Upper lobe of left lung (tissue), 6 donors: ENCODE data around the gene RASGRP3. TPM values are rescaled to one million over a fixed set of nuclear protein-coding genes. Genes with fewer than 3 reads are reported as not detected.

ENCODE experiments used
- ATAC-seq, 2 donors: fragments of 200-7000 bp; cut with Tn5 transposase; one replicate each; pipeline ENCODE4 v1.9.1; 2022; ENCODE audit warnings: mild to moderate bottlenecking in 2 of 2, moderate library complexity in 2 of 2; ENCODE audit not compliant: low FRiP score in 2 of 2
- DNase-seq, 2 donors: peaks; one replicate each; pipeline ENCODE4 v3.0.0-alpha.2; 2019 to 2020
- H3K27ac ChIP-seq, 4 donors: fragments of 200-600 bp; sonication (generic); one replicate each; pipeline ENCODE4 v1.5.1; 2016 to 2019
- H3K27me3 ChIP-seq, 4 donors: fragments of 200-600 bp; sonication (generic); one replicate each; pipeline ENCODE4 v1.5.1; 2017 to 2019
- H3K36me3 ChIP-seq, 4 donors: fragments of 200-600 bp; sonication (generic); one replicate each; pipeline ENCODE4 v1.5.1; 2016 to 2019
- H3K4me1 ChIP-seq, 4 donors: fragments of 200-600 bp; sonication (generic); one replicate each; pipeline ENCODE4 v1.5.1; 2018 to 2019
- H3K4me3 ChIP-seq, 4 donors: fragments of 200-600 bp; sonication (generic); one replicate each; pipeline ENCODE4 v1.5.1; 2017 to 2019; ENCODE audit warnings: mild to moderate bottlenecking in 2 of 4, moderate library complexity in 1 of 4
- H3K9me3 ChIP-seq, 4 donors: fragments of 200-600 bp; sonication (generic); one replicate each; pipeline ENCODE4 v1.5.1; 2018 to 2019
- EP300 ChIP-seq, 4 donors: sonication (generic); formaldehyde crosslinking; IDR thresholded peaks; one replicate each; pipeline ENCODE4 v1.5.1; 2017; ENCODE audit warnings: antibody characterized with exemption in 4 of 4, control low read depth in 2 of 4
- POLR2A ChIP-seq, 4 donors: fragments of 450-650 bp; IDR thresholded peaks; one replicate each; pipeline ENCODE4 v1.5.1; 2016 to 2017; ENCODE audit warnings: antibody characterized with exemption in 4 of 4, mild to moderate bottlenecking in 2 of 4
- POLR2AphosphoS5 ChIP-seq, 2 donors: sonication (generic); formaldehyde crosslinking; IDR thresholded peaks; one replicate each; pipeline ENCODE4 v1.5.1; 2017; ENCODE audit warnings: antibody characterized with exemption in 2 of 2
- WGBS, 2 donors: methylation state at CpG; one replicate each; pipeline ENCODE4 v1.1.5; 2017 to 2018; 5-methylcytosine and 5-hydroxymethylcytosine counted together
- total RNA-seq, 6 donors: library from RNA; depleted of rRNA in 4 of 6; stranded (reverse); fragments of >200 nt in 4 of 6; gene quantifications; one replicate each; pipeline versions ENCODE4 v1.1.0 to v1.2.1, GENCODE V29; 2016 to 2021
- TF ChIP-seq, protein P1 (sequence below), 6 experiments: fragments of 450-650 bp in 4 of 6; fragments of 200-600 bp in 2 of 6; sonication (generic) in 2 of 6; IDR thresholded peaks; one replicate each; pipeline ENCODE4 v1.5.1; 2016 to 2019; ENCODE audit warnings: antibody characterized with exemption in 6 of 6
- donor health status: DM: no; HTN: no; CAD: no; lungs with moderate emphysema.
- donor health status: DM: no; HTN: yes; CAD: no; lungs with severe emphysema.

The RASGRP3 gene
- total RNA-seq, 6 donors from 2014 or later: 7.0 to 34.6 (median 14.1) TPM

DNA sequence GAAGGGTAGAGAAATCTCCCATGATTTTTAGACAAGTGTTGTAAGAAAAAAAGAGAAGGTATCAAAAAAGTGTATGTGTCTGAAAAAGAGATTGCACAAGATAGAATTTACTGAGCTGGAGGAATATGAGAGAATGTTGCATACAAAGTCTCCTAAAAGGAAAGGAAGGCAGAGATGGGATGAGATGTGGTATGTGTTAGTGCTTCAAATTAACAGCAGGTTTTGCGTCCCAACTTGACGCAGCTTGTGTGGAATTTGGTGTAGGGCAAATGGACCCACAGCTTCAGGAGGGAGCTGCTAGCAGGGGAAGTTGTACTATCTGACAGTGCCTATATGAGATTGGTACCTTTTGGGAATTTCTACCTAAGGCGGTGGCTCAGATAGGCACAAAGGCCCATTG lies 9.0 kb upstream of the RASGRP3 start:
- no peak for ATAC-seq
- no peaks in the 10 kb centered on the region for H3K4me1 ChIP-seq
- no peaks in the 10 kb centered on the region for H3K9me3 ChIP-seq
- WGBS, 2 donors: 73 to 84% methylated on average over 3 of the region's 3 CpGs
- no peaks in the 10 kb centered on the region for H3K36me3 ChIP-seq
- no peaks in the 10 kb centered on the region for H3K27me3 ChIP-seq
- no peak for TF ChIP-seq POLR2A (IDR thresholded peaks at IDR 0.05)
- TF ChIP-seq, protein P1, sequence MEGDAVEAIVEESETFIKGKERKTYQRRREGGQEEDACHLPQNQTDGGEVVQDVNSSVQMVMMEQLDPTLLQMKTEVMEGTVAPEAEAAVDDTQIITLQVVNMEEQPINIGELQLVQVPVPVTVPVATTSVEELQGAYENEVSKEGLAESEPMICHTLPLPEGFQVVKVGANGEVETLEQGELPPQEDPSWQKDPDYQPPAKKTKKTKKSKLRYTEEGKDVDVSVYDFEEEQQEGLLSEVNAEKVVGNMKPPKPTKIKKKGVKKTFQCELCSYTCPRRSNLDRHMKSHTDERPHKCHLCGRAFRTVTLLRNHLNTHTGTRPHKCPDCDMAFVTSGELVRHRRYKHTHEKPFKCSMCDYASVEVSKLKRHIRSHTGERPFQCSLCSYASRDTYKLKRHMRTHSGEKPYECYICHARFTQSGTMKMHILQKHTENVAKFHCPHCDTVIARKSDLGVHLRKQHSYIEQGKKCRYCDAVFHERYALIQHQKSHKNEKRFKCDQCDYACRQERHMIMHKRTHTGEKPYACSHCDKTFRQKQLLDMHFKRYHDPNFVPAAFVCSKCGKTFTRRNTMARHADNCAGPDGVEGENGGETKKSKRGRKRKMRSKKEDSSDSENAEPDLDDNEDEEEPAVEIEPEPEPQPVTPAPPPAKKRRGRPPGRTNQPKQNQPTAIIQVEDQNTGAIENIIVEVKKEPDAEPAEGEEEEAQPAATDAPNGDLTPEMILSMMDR (IDR thresholded peaks at IDR 0.05): no peak
- TF ChIP-seq EP300 (IDR thresholded peaks at IDR 0.05): no peak
- no peak for TF ChIP-seq POLR2AphosphoS5 (IDR thresholded peaks at IDR 0.05)
- no peak overlapping the region for H3K27ac ChIP-seq
- DNase-seq: no peak
- no peak overlapping the region for H3K4me3 ChIP-seq

DNA sequence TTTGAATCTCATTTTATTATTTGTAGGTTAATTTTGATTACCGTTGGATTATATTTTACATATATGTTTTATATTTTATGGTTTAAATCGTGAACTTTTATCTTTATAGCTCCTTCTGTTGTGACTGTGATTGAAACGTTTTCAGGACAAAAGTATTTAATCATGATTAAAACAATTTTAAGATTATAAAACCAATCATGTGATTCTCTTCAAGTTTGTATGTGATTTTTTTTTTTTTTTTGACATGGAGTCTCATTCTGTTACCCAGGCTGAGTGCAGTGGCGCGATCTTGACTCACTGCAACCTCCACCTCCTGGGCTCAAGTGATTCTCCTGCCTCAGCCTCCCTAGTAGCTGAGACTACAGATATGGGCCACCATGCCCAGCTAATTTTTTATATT lies 7.2 kb upstream of the RASGRP3 start:
- 95 to 97% methylated on average over 5 of the region's 5 CpGs for WGBS, 2 donors
- H3K9me3 ChIP-seq: no peaks in the 10 kb centered on the region
- H3K27ac ChIP-seq: no peak overlapping the region
- no peaks in the 10 kb centered on the region for H3K36me3 ChIP-seq
- no peaks in the 10 kb centered on the region for H3K4me1 ChIP-seq
- ATAC-seq (no peak), DNase-seq (no peak)
- TF ChIP-seq POLR2A (IDR thresholded peaks at IDR 0.05): no peak
- TF ChIP-seq, protein P1 (IDR thresholded peaks at IDR 0.05): no peak
- no peak for TF ChIP-seq POLR2AphosphoS5 (IDR thresholded peaks at IDR 0.05)
- TF ChIP-seq EP300 (IDR thresholded peaks at IDR 0.05): no peak
- H3K4me3 ChIP-seq: no peak overlapping the region
- no peaks in the 10 kb centered on the region for H3K27me3 ChIP-seq

GRCh38 chr2:33475224-33476130 lies 972 bp upstream of the RASGRP3 start:
- ATAC-seq (peak; percentile 89 to 92), DNase-seq (peak in 1 of 2 donors; percentile 77)
- no peaks in the 10 kb centered on the region for H3K27me3 ChIP-seq
- H3K4me3 ChIP-seq: peak overlapping the region; percentile 56 to 70 (median 62)
- TF ChIP-seq EP300 (IDR thresholded peaks at IDR 0.05): no peak
- no peak for TF ChIP-seq POLR2A (IDR thresholded peaks at IDR 0.05)
- TF ChIP-seq POLR2AphosphoS5 (IDR thresholded peaks at IDR 0.05): peak in 1 of 2 donors; percentile 10
- TF ChIP-seq, protein P1 (IDR thresholded peaks at IDR 0.05): peak; percentile 58 to 81 (median 76)
- WGBS, 2 donors: 13 to 15% methylated on average over 15 of the region's 15 CpGs
- peak overlapping the region; percentile 87 to 93 (median 90) for H3K27ac ChIP-seq
- H3K9me3 ChIP-seq: no peaks in the 10 kb centered on the region
- H3K36me3 ChIP-seq: no peaks in the 10 kb centered on the region
- peaks cover 14 to 31% (median 19%) of the 10 kb centered on the region in 4 donors for H3K4me1 ChIP-seq

GRCh38 chr2:33476793-33477190 lies 343 bp downstream of the RASGRP3 start:
- no peaks in the 10 kb centered on the region for H3K36me3 ChIP-seq
- H3K27ac ChIP-seq: peak overlapping the region; percentile 87 to 93 (median 90)
- H3K4me3 ChIP-seq: peak overlapping the region in 3 of 4 donors; percentile 60 to 70 (median 65)
- no peak for ATAC-seq
- TF ChIP-seq EP300 (IDR thresholded peaks at IDR 0.05): no peak
- no peak for TF ChIP-seq POLR2A (IDR thresholded peaks at IDR 0.05)
- no peak for TF ChIP-seq POLR2AphosphoS5 (IDR thresholded peaks at IDR 0.05)
- TF ChIP-seq, protein P1 (IDR thresholded peaks at IDR 0.05): no peak
- H3K4me1 ChIP-seq: peaks cover 14 to 31% (median 19%) of the 10 kb centered on the region in 4 donors
- no peak for DNase-seq
- WGBS, 2 donors: 2 to 3% methylated on average over 4 of the region's 4 CpGs
- no peaks in the 10 kb centered on the region for H3K9me3 ChIP-seq
- H3K27me3 ChIP-seq: no peaks in the 10 kb centered on the region
